ENCODE results near the gene CCDC120. TPM values are rescaled to one million over a fixed set of nuclear protein-coding genes. Genes with fewer than 3 reads are reported as not detected.

CCDC120 gene
- polyA plus RNA-seq, 1 donor from 2014 or later = 3.1 TPM

GRCh38 chrX:49059201-49059600 lies 402 bp downstream of the CCDC120 start:
- no peak for TF ChIP-seq MXI1 (conservative IDR thresholded peaks at IDR 0.05; ENCODE audit: poor library complexity, severe bottlenecking)
- no peak for TF ChIP-seq RAD21 (conservative IDR thresholded peaks at IDR 0.05)
- no peak for TF ChIP-seq EZH2 (IDR thresholded peaks at IDR 0.05; ENCODE audit: borderline replicate concordance, insufficient read depth, low read length, poor library complexity, severe bottlenecking)
- TF ChIP-seq TAF1 (IDR thresholded peaks at IDR 0.05; ENCODE audit: low read depth) = no peak
- no peak for TF ChIP-seq EP300 (conservative IDR thresholded peaks at IDR 0.05; ENCODE audit: poor library complexity, severe bottlenecking)
- no peak for TF ChIP-seq CTCF (IDR thresholded peaks at IDR 0.05; ENCODE audit: poor library complexity, severe bottlenecking)
- no peak for TF ChIP-seq SMC3 (conservative IDR thresholded peaks at IDR 0.05; ENCODE audit: poor library complexity)
- no peak for TF ChIP-seq POLR2AphosphoS5 (IDR thresholded peaks at IDR 0.05)
- no peak for TF ChIP-seq REST (IDR thresholded peaks at IDR 0.05; ENCODE audit: borderline replicate concordance)
- Histone ChIP-seq H3K9me2 (ENCODE audit: insufficient read depth, low read length) (no peaks in the 10 kb centered on the region), H3K36me3 (ENCODE audit: insufficient read depth, low read length) (no peaks in the 10 kb centered on the region), H4K20me1 (ENCODE audit: insufficient read depth) (no peaks in the 10 kb centered on the region), H3K27me3 (ENCODE audit: insufficient read depth, low read depth, low read length) (no peaks in the 10 kb centered on the region), H3K79me2 (replicated peaks; ENCODE audit: insufficient read depth, low read length) (no peaks in the 10 kb centered on the region), H3K4me3 (ENCODE audit: low read length) (no peak overlapping the region), H3K9me3 (ENCODE audit: low read length) (no peaks in the 10 kb centered on the region), H3F3A (ENCODE audit: insufficient read depth, low read length, poor library complexity, severe bottlenecking) (no peaks in the 10 kb centered on the region), H2AFZ (ENCODE audit: low read depth, low read length) (no peak overlapping the region), H3K27ac (ENCODE audit: low read length) (no peak overlapping the region), H3K9ac (ENCODE audit: low read length) (no peak overlapping the region), H3K4me2 (ENCODE audit: low read length) (no peak overlapping the region)

GRCh38 chrX:49059681-49060085 lies 884 bp downstream of the CCDC120 start:
- Histone ChIP-seq H3K9me3 (ENCODE audit: low read length) (no peaks in the 10 kb centered on the region), H3K4me2 (ENCODE audit: low read length) (no peak overlapping the region), H3K4me3 (ENCODE audit: low read length) (no peak overlapping the region), H4K20me1 (ENCODE audit: insufficient read depth) (no peaks in the 10 kb centered on the region), H3K27me3 (ENCODE audit: insufficient read depth, low read depth, low read length) (no peaks in the 10 kb centered on the region), H3F3A (ENCODE audit: insufficient read depth, low read length, poor library complexity, severe bottlenecking) (no peaks in the 10 kb centered on the region), H2AFZ (ENCODE audit: low read depth, low read length) (no peak overlapping the region), H3K27ac (ENCODE audit: low read length) (no peak overlapping the region), H3K79me2 (replicated peaks; ENCODE audit: insufficient read depth, low read length) (no peaks in the 10 kb centered on the region), H3K36me3 (ENCODE audit: insufficient read depth, low read length) (no peaks in the 10 kb centered on the region), H3K9ac (ENCODE audit: low read length) (no peak overlapping the region), H3K9me2 (ENCODE audit: insufficient read depth, low read length) (no peaks in the 10 kb centered on the region)
- TF ChIP-seq EZH2 (IDR thresholded peaks at IDR 0.05; ENCODE audit: borderline replicate concordance, insufficient read depth, low read length, poor library complexity, severe bottlenecking) (no peak), MXI1 (conservative IDR thresholded peaks at IDR 0.05; ENCODE audit: poor library complexity, severe bottlenecking) (no peak), RAD21 (conservative IDR thresholded peaks at IDR 0.05) (no peak), CTCF (IDR thresholded peaks at IDR 0.05; ENCODE audit: poor library complexity, severe bottlenecking) (no peak), POLR2AphosphoS5 (IDR thresholded peaks at IDR 0.05) (no peak), REST (IDR thresholded peaks at IDR 0.05; ENCODE audit: borderline replicate concordance) (no peak)

Data from neural cell (in vitro differentiated cells).